HG02678 (cell line): Measurements from ENCODE around the gene SSTR3.

ENCODE experiments used
- ATAC-seq: cut with Tn5 transposase; IDR thresholded peaks from one replicate; pipeline ENCODE4 v1.9.1; 2021; ENCODE audit warnings: mild to moderate bottlenecking, moderate library complexity; ENCODE audit not compliant: unreplicated experiment

SSTR3 gene

DNA sequence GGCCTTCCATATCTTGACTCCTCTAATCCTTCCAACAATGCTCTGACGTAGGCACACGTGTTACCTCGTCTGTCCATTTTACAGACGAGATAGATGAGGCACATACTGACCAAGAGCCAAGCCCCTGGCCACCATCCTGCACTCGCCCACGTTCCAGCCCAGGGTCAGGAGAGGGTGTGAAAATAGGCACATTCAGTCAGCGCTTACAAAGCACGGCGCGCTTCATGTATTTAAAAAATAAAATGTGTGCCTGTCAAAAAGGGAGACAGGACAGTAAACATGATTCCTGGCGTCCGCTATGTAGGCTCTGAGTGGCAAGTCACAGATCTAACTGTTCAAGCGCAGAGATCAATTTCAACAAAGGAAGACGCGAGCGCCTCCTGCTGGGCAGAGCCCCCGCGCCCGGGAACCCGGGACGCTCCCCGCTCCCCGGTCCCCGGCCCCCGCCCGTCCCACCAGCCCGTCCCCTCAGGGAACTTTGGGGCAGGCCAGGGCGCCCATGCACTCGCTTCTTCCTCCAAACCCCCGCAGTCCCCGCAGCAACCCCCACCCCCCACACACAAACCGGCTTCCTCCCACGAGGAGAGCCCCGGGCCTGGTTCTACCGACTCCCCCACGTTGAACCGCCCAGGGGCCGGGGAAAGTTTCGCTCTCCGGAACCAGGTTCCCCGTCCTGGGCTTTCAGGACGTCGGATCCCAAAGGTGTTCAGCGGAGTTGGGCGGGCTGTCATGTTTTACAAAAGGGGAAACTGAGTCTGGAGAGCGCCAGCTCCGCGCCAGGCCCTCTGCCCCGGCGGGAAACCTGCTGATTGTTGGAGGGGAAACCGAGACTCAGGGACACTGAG lies 13.8 kb downstream of the SSTR3 start:
- ATAC-seq: no peak

GRCh38 chr22:37197451-37198257 lies 14.6 kb downstream of the SSTR3 start:
- no peak for ATAC-seq

DNA sequence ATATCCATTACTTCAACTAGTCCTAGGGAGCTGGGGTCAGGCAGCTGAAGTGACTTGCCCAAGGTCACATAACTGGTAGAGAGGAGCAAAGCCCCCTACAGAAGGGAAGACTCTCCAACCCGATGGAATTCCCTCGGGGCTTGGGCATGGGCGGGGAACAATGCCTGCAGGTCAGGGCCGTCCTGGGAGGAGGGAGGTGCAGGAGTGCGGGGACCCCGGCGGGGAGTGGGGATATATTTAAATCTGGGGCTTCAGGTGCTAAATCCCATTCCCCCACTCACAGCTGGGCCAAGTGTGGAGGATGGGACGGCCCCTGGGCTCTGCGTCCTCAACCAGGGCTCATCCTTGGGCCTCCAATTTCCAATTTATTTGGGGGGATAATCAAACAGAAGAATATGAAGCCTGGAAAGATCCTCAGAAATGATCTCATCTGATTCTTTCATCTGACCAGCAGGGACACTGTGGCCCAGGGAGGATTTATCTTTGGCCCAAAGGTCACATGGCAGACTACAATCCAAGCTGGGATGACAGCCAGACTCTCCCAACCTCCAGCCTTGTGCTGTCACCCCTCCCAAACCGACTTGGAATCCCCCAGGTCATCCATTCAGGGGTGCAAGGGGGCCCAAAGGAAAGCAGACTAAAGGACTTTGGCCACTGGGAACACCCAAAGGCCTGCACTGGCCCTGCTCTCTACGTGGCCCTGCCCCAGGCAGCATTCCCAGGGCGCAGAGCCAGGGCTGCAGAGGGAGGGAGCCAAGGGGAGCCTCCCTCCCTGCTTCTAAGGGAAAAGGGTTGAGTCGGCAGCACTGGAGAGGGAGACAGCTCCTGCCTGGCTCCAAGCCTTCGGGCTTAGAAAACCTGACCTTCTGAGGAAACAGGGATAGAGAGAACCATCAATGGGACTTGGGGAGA lies 15.5 kb downstream of the SSTR3 start:
- ATAC-seq: no peak

DNA sequence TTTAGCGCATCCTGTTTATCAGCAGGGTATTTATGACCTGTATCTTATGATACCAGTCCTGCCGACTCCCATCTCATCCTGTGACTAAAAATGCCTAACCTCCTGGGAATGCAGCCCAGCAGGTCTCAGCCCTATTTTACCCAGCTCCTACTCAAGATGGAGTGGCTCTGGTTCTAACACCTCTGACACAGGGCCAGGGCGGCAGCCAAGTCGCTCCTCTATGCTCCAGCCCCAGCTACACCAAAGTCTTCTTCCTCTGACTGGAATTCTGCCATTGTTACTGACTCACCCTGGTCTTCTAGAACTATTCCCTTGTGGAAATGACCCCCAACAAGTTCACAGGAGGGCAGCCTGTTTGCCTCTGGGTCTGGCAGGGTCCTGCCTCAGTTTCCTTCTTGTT lies 16.4 kb downstream of the SSTR3 start:
- no peak for ATAC-seq

DNA sequence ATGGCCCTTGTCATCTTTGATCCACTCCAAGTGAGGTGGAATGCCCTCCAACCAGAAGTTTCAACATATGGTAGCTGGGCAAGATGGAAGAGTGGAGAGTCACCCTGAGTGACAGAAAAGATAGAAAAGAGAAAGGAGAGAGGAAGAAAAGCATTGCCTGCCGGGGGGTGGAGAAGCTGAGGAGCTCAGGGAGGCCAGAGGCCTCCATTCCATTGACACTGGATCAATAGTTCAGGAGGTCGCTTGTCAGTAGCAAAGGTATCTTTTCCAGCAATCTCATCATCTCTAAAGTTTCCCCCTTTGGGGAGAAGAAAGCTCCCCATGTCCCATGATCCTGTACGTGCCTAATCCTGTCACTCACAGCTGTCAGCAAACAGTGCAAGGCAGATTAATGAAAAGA lies 17.5 kb downstream of the SSTR3 start:
- ATAC-seq: no peak

- no peak for ATAC-seq
Measured at GRCh38 chr22:37193629-37194191, 18.6 kb downstream of the SSTR3 start.

DNA sequence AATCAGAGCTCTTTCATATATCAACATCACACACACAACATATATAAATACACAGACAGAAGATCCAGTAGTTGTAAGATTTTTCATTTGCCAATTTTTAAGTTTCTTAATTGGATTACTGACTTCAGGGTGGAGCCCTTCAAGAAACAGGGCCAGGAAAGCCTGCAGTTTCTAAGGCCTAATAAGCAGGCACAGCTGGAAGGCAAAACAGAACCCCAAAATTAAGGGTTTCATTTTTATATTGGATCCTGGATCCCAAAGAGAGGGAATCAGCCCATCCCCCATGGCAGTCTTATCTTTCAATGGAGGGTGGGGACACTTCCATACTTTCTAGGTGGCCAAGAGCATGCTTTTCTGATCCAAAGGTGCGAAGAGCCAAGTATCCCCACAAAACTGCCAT lies 19.5 kb downstream of the SSTR3 start:
- no peak for ATAC-seq

DNA sequence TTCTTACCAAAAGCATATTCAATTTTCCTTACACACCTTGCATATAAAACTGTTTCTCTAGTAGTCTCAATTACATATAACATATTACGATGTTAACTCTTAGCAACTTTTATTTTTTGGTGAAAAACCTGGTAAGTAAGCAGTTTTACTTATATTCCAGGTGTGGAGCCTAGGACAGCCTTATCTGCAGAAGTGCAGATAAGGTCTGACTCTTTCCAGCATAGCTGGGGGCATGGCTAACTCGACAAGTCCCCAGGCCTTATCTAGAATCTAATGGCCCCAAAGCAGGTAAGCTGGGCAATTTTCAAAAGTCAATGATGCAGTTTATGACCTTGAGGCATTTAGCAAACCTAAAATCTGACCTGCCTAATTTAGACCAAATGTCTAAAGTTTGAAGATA lies 20.1 kb downstream of the SSTR3 start:
- ATAC-seq: no peak

- no peak for ATAC-seq
Measured at GRCh38 chr22:37190262-37190780, 22.0 kb downstream of the SSTR3 start.

DNA sequence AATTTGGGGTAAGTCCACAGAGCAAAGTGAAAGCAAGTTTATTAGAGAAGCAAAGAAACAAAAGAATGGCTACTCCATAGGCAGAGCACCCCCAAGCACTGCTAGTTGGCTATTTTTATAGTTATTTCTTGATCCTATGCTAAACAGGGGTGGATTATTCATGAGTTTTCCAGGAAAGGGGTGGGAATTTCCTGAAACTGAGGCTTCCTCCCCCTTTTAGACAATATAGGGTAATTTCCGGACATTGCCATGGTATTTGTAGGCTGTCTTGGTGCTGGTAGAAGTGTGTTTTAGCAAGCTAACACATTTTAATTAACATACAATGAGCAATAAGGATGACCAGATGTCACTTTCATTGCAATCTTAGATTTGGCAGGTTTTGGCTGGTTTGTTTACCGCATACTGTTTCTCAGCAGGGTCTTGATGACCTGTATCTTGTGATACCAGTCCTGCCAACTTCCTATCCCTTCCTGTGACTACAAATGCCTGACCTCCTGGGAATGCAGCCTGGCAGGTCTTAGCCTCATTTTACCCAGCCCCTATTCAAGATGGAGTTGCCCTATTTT lies 23.3 kb downstream of the SSTR3 start:
- ATAC-seq: no peak

GRCh38 chr22:37187891-37188761 lies 24.2 kb downstream of the SSTR3 start, which contains the start of gene C1QTNF6:
Gene C1QTNF6 (minus strand): TSS chr22:37188247. CDS start chr22:37188213, 34 bp downstream.
- ATAC-seq: no peak

DNA sequence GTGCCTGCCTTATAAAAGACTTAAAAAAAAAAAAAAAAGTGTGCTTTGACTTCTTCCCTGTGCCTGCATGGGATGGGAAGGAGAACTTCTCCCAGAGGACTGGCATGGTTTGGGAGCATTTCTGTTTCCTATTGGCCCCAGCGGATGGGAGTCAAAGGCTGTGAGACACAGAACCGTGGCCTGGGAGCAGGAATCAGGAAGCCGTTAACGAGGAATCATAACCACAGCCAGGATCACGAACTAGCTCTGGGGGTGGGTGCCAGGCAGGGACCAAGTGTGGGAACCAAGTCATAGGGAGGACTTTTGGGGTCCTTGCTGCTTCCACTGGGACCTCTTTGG lies 24.8 kb downstream of the SSTR3 start:
- no peak for ATAC-seq

DNA sequence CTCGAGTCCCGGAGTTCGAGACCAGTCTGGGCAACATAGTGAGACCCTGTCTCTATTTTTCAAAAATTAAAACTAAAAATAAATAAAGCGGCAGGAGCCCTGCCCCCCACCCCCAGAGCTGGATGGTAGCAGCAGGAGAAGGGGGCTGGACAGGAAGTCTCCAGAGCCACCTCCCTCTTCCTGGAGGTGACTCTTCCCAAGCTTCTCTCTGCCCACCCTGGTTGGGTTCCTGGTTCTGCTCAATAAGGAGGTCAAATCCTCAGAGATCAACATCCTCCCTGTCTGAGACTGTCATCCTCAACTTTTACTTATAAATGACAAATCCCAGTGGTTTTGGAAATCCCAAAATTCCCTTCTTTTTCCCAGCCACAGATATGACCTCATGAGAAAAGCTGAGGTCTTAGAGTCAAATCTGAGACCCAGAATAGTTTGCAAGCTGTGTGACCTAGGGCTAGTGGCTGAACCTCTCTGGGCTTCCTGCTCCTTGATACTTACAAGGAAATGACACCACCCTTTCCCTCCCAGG lies 25.2 kb downstream of the SSTR3 start:
- no peak for ATAC-seq

DNA sequence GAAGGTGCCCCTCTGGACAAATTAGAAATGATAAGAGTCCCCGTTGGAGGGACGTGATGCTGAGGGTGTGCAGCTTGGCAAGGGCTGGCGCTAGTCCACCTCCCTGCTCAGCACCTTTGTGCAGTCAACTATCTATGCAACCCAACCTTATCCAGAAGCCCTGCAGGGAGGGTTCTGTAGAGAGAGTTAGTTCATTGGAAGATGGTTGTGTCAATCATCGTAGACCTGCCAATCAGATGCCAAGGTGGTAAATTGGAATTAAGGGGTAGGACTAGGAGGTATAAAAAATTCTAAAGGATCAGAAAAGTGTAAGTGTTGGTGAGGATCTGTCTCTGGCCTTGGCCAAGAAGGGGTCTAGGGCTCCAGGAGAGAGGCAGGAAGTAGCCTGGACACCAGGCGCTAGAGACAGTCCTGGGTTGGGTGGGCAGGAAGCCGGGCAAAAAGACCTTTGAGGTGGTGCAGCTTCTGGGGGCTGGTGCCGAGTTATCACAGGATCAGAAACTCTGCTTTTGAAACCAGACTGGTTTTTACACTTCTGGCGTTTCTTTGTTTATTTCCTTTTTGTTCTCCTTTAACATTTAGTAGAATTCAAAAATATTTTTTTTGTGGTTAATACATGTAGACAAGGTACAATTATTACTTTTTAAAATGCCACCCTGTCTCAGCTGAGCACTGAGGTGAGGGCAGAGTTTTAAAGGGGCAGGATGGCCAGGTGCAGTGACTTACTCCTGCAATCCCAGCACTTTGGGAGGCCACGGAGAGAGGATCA lies 25.9 kb downstream of the SSTR3 start:
- ATAC-seq: no peak

DNA sequence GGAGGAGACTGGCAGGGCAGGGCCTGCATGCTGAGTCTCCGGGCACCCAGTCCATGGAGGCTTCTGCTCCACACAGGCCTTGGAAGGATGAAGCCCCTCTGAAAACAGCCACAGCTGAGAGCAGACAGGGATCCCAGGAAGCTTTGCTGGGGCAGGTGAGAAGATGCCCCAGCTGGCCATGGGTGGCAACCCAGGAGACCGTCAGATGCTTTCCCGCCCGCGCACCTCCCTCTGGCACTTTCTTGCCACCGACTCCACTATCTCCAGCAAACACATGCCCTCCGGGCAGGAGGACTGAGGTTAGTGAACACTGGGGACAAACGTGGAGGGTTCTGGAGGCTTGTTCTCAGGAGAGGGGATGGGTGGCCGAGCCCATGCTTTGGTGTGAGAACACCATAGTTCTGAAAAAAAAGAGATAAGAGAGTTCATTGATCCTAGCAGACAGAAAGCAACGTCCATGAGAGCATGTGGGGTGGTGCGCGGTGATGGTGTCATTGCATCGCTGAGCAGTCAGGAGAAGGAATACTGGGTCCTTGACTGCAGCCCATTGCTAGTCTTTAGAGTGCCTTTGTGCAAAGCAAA lies 26.5 kb downstream of the SSTR3 start:
- no peak for ATAC-seq

- no peak for ATAC-seq
Measured at GRCh38 chr22:37184816-37185541, 27.3 kb downstream of the SSTR3 start.

DNA sequence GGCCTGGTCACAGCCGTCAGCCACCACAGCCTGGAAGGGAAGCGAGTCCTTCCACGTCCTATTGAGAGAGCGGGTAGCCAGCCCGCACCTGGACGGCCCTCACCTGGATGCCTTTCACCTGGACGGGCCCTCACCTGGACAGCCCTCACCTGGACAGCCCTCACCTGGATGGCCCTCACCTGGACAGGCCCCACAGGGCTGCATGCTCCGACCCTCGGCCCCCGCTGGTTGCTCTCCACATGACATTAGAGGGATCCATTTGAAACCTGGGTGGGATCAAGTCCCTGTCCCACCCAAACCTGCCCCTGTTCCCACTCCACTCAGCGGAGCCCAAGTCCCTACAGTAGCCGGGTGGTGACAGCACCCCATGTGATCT lies 27.9 kb downstream of the SSTR3 start:
- no peak for ATAC-seq
